Activated CD8-positive, alpha-beta T cell treated with anti-CD3 and anti-CD28 coated beads for 36 hours (primary cell): ENCODE measurements around the gene ARPP21. TPM values are rescaled to one million over a fixed set of nuclear protein-coding genes. Genes with fewer than 3 reads are reported as not detected.
"Not testable (repeated sequence)": the region's sequence is repeated elsewhere in the genome, so short reads cannot be mapped to it uniquely, and the experiment has no call there.

Source experiments
- ATAC-seq: fragments of 200-7000 bp; cut with Tn5 transposase; one replicate; pipeline ENCODE4 v1.10.0; 2021; ENCODE audit warnings: mild to moderate bottlenecking, moderate library complexity
- CTCF ChIA-PET: fragments of 350-600 bp; sonication (Branson Sonifier 250); formaldehyde crosslinking; loops from one replicate; lab custom pipeline; 2021; ENCODE audit warnings: antibody characterized with exemption; lab: Charles Lee
- POLR2A ChIA-PET: fragments of 350-600 bp; sonication (Branson Sonifier 250); formaldehyde crosslinking; loops from one replicate; lab custom pipeline; 2021; ENCODE audit warnings: antibody characterized with exemption; lab: Charles Lee
- DNase-seq: peaks from one replicate; pipeline ENCODE4 v3.0.0-alpha.2; 2020
- H3K27ac Mint-ChIP-seq: one replicate; pipeline ENCODE4 v1.8.0; 2021; ENCODE audit warnings: mild to moderate bottlenecking, mixed read lengths
- H3K27me3 Mint-ChIP-seq: one replicate; pipeline ENCODE4 v1.8.0; 2021; ENCODE audit warnings: mixed read lengths
- H3K36me3 Mint-ChIP-seq: one replicate; pipeline ENCODE4 v1.8.0; 2021; ENCODE audit warnings: low read depth, mixed read lengths
- H3K4me1 Mint-ChIP-seq: one replicate; pipeline ENCODE4 v1.8.0; 2021; ENCODE audit warnings: low read depth, mixed read lengths
- H3K4me3 Mint-ChIP-seq: one replicate; pipeline ENCODE4 v1.8.0; 2021; ENCODE audit warnings: mild to moderate bottlenecking, moderate library complexity, mixed read lengths
- H3K9me3 Mint-ChIP-seq: one replicate; pipeline ENCODE4 v1.8.0; 2021; ENCODE audit warnings: mixed read lengths
- intact Hi-C: fragments of 100-400 bp; cut with micrococcal nuclease; formaldehyde crosslinking; loops from one replicate; pipeline ENCODE4 v1.10.0; 2022
- microRNA-seq: library from miRNA; unstranded; fragments of <30 nt; microRNA quantifications from one replicate; pipeline ENCODE4 v1.2.0, GENCODE V29; 2022; ENCODE audit warnings: borderline microRNAs expressed, borderline replicate concordance
- total RNA-seq, 2 experiments: library from RNA; stranded (reverse); gene quantifications; one replicate each; pipeline ENCODE4 v1.2.3, GENCODE V29; 2021
- TF ChIP-seq, protein P1 (sequence below): fragments of 200-600 bp; IDR thresholded peaks from one replicate; pipeline ENCODE4 v1.8.0; 2022; ENCODE audit warnings: antibody characterized with exemption, mild to moderate bottlenecking

The ARPP21 gene
- total RNA-seq, 2 experiments from 2014 or later: not detected

GRCh38 chr3:35800960-35801459 lies 161.7 kb downstream of the ARPP21 start:
- H3K27ac Mint-ChIP-seq: no peak overlapping the region
- H3K9me3 Mint-ChIP-seq: peaks cover 2% of the 10 kb centered on the region
- CTCF ChIA-PET: no interaction called here
- DNase-seq (no peak), ATAC-seq (no peak)
- no peaks in the 10 kb centered on the region for H3K36me3 Mint-ChIP-seq
- H3K4me1 Mint-ChIP-seq: no peaks in the 10 kb centered on the region
- POLR2A ChIA-PET: no interaction called here
- TF ChIP-seq, protein P1, sequence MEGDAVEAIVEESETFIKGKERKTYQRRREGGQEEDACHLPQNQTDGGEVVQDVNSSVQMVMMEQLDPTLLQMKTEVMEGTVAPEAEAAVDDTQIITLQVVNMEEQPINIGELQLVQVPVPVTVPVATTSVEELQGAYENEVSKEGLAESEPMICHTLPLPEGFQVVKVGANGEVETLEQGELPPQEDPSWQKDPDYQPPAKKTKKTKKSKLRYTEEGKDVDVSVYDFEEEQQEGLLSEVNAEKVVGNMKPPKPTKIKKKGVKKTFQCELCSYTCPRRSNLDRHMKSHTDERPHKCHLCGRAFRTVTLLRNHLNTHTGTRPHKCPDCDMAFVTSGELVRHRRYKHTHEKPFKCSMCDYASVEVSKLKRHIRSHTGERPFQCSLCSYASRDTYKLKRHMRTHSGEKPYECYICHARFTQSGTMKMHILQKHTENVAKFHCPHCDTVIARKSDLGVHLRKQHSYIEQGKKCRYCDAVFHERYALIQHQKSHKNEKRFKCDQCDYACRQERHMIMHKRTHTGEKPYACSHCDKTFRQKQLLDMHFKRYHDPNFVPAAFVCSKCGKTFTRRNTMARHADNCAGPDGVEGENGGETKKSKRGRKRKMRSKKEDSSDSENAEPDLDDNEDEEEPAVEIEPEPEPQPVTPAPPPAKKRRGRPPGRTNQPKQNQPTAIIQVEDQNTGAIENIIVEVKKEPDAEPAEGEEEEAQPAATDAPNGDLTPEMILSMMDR: no peak
- H3K27me3 Mint-ChIP-seq: no peaks in the 10 kb centered on the region
- no peak overlapping the region for H3K4me3 Mint-ChIP-seq
- intact Hi-C loops: no loop called here

DNA sequence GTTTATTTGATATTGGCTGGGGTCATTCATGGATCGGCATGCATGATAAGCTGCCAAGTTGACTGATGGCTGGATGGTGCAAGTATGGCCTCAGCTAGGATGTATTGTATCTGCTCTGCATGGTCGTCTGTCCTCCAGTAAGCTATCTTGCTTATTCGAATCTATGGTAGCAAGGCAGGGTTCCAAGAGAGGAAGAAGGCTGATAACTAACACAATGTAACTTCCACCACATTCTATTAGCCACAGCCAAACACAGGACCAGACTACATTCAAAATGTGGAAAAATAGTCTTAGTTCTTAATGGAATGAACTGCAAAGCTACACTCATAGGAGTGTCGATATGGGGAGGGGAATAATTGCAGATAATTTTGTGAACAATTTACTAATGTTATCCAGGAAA lies 175.2 kb downstream of the ARPP21 start:
- ChIA-PET POLR2A (no interaction called here), CTCF (no interaction called here)
- H3K9me3 Mint-ChIP-seq: no peaks in the 10 kb centered on the region
- H3K27ac Mint-ChIP-seq: no peak overlapping the region
- intact Hi-C loops: no loop called here
- ATAC-seq (no peak), DNase-seq (no peak)
- no peaks in the 10 kb centered on the region for H3K27me3 Mint-ChIP-seq
- no peaks in the 10 kb centered on the region for H3K36me3 Mint-ChIP-seq
- no peaks in the 10 kb centered on the region for H3K4me1 Mint-ChIP-seq
- TF ChIP-seq, protein P1: no peak
- H3K4me3 Mint-ChIP-seq: no peak overlapping the region

GRCh38 chr3:35815796-35816195 lies 176.5 kb downstream of the ARPP21 start:
- CTCF ChIA-PET, H3K36me3 Mint-ChIP-seq, H3K27ac Mint-ChIP-seq, DNase-seq, H3K9me3 Mint-ChIP-seq, H3K27me3 Mint-ChIP-seq, H3K4me3 Mint-ChIP-seq, H3K4me1 Mint-ChIP-seq, ATAC-seq, intact Hi-C loops: not testable (repeated sequence)
- POLR2A ChIA-PET: interaction anchor here (0.8 kb wide), 1 partner anchor 81 kb away, joined by 3 read pairs; no protein-coding TSS in a partner anchor

GRCh38 chr3:35817216-35817615 lies 177.9 kb downstream of the ARPP21 start:
- CTCF ChIA-PET: no interaction called here
- no peak overlapping the region for H3K27ac Mint-ChIP-seq
- POLR2A ChIA-PET: no interaction called here
- no peaks in the 10 kb centered on the region for H3K9me3 Mint-ChIP-seq
- ATAC-seq (no peak), DNase-seq (no peak)
- no peaks in the 10 kb centered on the region for H3K4me1 Mint-ChIP-seq
- H3K36me3 Mint-ChIP-seq: no peaks in the 10 kb centered on the region
- H3K4me3 Mint-ChIP-seq: no peak overlapping the region
- intact Hi-C loops: no loop called here
- TF ChIP-seq, protein P1: no peak
- no peaks in the 10 kb centered on the region for H3K27me3 Mint-ChIP-seq

DNA sequence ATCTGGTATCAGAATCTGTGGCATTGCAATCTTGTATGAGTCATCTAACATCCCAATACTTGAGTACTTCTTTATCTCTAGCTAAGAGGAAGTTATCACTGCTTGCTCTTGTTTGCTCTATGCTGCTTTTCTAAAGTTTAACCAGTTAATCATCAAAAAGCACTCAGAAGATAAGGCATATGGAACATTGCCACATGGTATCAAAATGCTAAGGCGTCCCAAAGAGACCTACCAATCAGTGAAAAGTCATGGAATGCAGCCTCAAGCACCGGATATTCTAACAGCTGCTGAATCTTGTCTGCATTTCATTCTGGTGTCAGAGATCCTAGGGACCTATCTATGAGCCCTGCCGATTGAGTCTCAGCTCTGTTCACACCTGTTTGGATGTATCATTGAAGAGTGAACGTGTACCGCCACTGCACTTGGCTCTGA lies 192.8 kb downstream of the ARPP21 start:
- Mint-ChIP-seq H3K9me3 (no peaks in the 10 kb centered on the region), H3K36me3 (no peaks in the 10 kb centered on the region), H3K4me3 (no peak overlapping the region), H3K4me1 (no peaks in the 10 kb centered on the region), H3K27ac (no peak overlapping the region), H3K27me3 (peaks cover 3% of the 10 kb centered on the region)
- TF ChIP-seq, protein P1: no peak
- ChIA-PET CTCF (no interaction called here), POLR2A (no interaction called here)
- DNase-seq: no peak
- intact Hi-C loops: no loop called here
- ATAC-seq: no peak

Small RNA genes within 50 kb of the gene (microRNA-seq; reads per million reads assigned to microRNA genes)
- 1.5 reads per million for gene MIR128-2
